ENCODE measurements around the gene SPA17. TPM values are rescaled to one million over a fixed set of nuclear protein-coding genes. Genes with fewer than 3 reads are reported as not detected.

The SPA17 gene
- polyA plus RNA-seq, 1 donor from 2014 or later: 19.1 TPM

- TF ChIP-seq RAD21 (conservative IDR thresholded peaks at IDR 0.05) (no peak), EP300 (conservative IDR thresholded peaks at IDR 0.05; ENCODE audit: poor library complexity, severe bottlenecking) (peak; percentile 15)
- Histone ChIP-seq H2AFZ (ENCODE audit: low read depth, low read length) (no peak overlapping the region), H3K27me3 (ENCODE audit: insufficient read depth, low read depth, low read length) (peaks cover 31% of the 10 kb centered on the region), H3K9ac (ENCODE audit: low read length) (peak overlapping the region; percentile 32), H3K27ac (ENCODE audit: low read length) (no peak overlapping the region), H3K79me2 (replicated peaks; ENCODE audit: insufficient read depth, low read length) (no peaks in the 10 kb centered on the region), H3K4me3 (ENCODE audit: low read length) (peak overlapping the region; percentile 64), H3F3A (ENCODE audit: insufficient read depth, low read length, poor library complexity, severe bottlenecking) (no peaks in the 10 kb centered on the region), H3K9me2 (ENCODE audit: insufficient read depth, low read length) (no peaks in the 10 kb centered on the region), H4K20me1 (ENCODE audit: insufficient read depth) (no peaks in the 10 kb centered on the region), H3K9me3 (ENCODE audit: low read length) (no peaks in the 10 kb centered on the region), H3K36me3 (ENCODE audit: insufficient read depth, low read length) (no peaks in the 10 kb centered on the region), H3K4me2 (ENCODE audit: low read length) (peak overlapping the region; percentile 53)
These were observed 44.3 kb downstream of the SPA17 start for GRCh38 chr11:124717786-124718651.

DNA sequence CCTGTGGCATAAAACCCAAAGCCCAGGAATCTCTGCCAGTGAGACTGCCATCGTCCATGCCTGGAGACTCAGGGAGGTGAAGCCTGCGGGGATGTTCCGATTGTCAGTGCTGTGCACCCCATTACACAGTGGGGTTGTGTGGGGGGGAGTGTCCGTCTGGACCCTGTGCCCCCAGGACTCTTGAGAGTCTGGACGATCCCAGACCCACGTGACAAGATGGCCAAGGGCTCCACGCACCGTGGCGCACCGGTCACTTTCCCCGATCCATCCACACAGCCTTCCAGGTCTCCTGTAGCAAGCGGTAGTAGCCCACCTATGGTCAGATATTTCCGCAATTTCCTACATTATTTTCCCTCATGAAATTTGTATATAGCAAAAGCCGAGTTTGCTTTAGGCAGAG, 45.1 kb downstream of the SPA17 start:
- no peaks in the 10 kb centered on the region for H3K9me3 ChIP-seq (ENCODE audit: low read length)
- H2AFZ ChIP-seq (ENCODE audit: low read depth, low read length): no peak overlapping the region
- TF ChIP-seq SMC3 (conservative IDR thresholded peaks at IDR 0.05; ENCODE audit: poor library complexity) (no peak), MXI1 (conservative IDR thresholded peaks at IDR 0.05; ENCODE audit: poor library complexity, severe bottlenecking) (no peak), REST (IDR thresholded peaks at IDR 0.05; ENCODE audit: borderline replicate concordance) (no peak), RAD21 (conservative IDR thresholded peaks at IDR 0.05) (no peak), EZH2 (IDR thresholded peaks at IDR 0.05; ENCODE audit: borderline replicate concordance, insufficient read depth, low read length, poor library complexity, severe bottlenecking) (no peak), CTCF (IDR thresholded peaks at IDR 0.05; ENCODE audit: poor library complexity, severe bottlenecking) (no peak), EP300 (conservative IDR thresholded peaks at IDR 0.05; ENCODE audit: poor library complexity, severe bottlenecking) (no peak), POLR2AphosphoS5 (IDR thresholded peaks at IDR 0.05) (no peak), TAF1 (IDR thresholded peaks at IDR 0.05; ENCODE audit: low read depth) (no peak)
- H4K20me1 ChIP-seq (ENCODE audit: insufficient read depth): no peaks in the 10 kb centered on the region
- H3K4me2 ChIP-seq (ENCODE audit: low read length): no peak overlapping the region
- no peaks in the 10 kb centered on the region for H3K36me3 ChIP-seq (ENCODE audit: insufficient read depth, low read length)
- no peak overlapping the region for H3K9ac ChIP-seq (ENCODE audit: low read length)
- no peak overlapping the region for H3K27ac ChIP-seq (ENCODE audit: low read length)
- no peaks in the 10 kb centered on the region for H3K79me2 ChIP-seq (replicated peaks; ENCODE audit: insufficient read depth, low read length)
- H3K4me3 ChIP-seq (ENCODE audit: low read length): peak overlapping the region; percentile 64
- no peaks in the 10 kb centered on the region for H3K9me2 ChIP-seq (ENCODE audit: insufficient read depth, low read length)
- peaks cover 31% of the 10 kb centered on the region for H3K27me3 ChIP-seq (ENCODE audit: insufficient read depth, low read depth, low read length)
- no peaks in the 10 kb centered on the region for H3F3A ChIP-seq (ENCODE audit: insufficient read depth, low read length, poor library complexity, severe bottlenecking)
